Tibial artery (tissue), 4 donors: ENCODE measurements around the gene LRPAP1.
A peak's percentile ranks its signal among the peaks of the same experiment; 100 is the strongest.

Experiments used
- DNase-seq, 2 donors: peaks; one replicate each; pipeline ENCODE4 v3.0.0-alpha.2; 2019
- H3K27ac ChIP-seq, 2 donors: fragments of 200-600 bp; sonication (generic) in 1 of 2; 1 replicate in 1 of 2; 2 replicates in 1 of 2; pipeline ENCODE4 v1.5.1; 2018 to 2019; ENCODE audit warnings: mild to moderate bottlenecking in 1 of 2
- H3K27me3 ChIP-seq, 2 donors: fragments of 200-600 bp; sonication (generic) in 1 of 2; one replicate each; pipeline versions ENCODE4 v1.5.1 to v1.6.0; 2016 to 2019
- H3K36me3 ChIP-seq, 3 donors: fragments of 200-600 bp; sonication (generic) in 2 of 3; one replicate each; pipeline ENCODE4 v1.5.1; 2016 to 2019; ENCODE audit warnings: mild to moderate bottlenecking in 2 of 3
- H3K4me1 ChIP-seq, 4 donors: fragments of 200-600 bp; sonication (generic) in 2 of 4; 1 replicate in 3 of 4; 2 replicates in 1 of 4; pipeline ENCODE4 v1.5.1; 2016 to 2019
- H3K4me3 ChIP-seq, 2 donors: fragments of 200-600 bp; sonication (generic) in 1 of 2; 1 replicate in 1 of 2; 2 replicates in 1 of 2; pipeline ENCODE4 v1.5.1; 2018 to 2019; ENCODE audit warnings: mild to moderate bottlenecking in 2 of 2
- H3K9me3 ChIP-seq, 3 donors: fragments of 200-600 bp; sonication (generic) in 1 of 3; one replicate each; pipeline ENCODE4 v1.5.1; 2016 to 2019
- intact Hi-C: fragments of 100-400 bp; cut with DNase I; formaldehyde crosslinking; loops from one replicate; pipeline ENCODE4 v1.15.0; 2023; ENCODE audit warnings: low total_unique reads
- TF ChIP-seq, protein P1 (sequence below), 2 experiments: fragments of 200-600 bp in 1 of 2; fragments of 450-650 bp in 1 of 2; IDR thresholded peaks; one replicate each; pipeline ENCODE4 v1.5.1; 2017 to 2019; ENCODE audit warnings: antibody characterized with exemption in 2 of 2, mild to moderate bottlenecking in 1 of 2, moderate library complexity in 1 of 2

LRPAP1 gene

DNA sequence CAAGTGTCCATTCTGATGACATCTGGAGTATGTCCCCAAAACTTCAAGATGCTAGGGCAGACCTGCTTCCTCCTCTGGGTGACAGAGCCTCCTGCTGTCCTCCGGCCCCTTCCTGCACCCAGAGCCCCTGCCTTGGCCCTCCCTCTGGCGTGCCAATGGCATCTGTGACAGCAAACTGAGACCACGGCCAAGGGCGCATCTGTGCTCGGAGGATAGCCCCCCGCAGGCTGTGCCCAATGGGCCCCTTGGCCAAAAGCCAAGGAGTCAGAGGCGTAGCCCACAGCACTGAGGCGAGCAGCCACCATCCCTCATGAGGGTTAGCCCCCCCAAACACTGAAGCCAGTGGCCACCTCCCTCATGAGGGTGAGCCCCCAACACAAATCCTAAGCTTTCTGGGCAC, 7.9 kb downstream of the LRPAP1 start:
- no peaks in the 10 kb centered on the region for H3K9me3 ChIP-seq
- no peaks in the 10 kb centered on the region for H3K27me3 ChIP-seq
- peak in 1 of 2 donors; percentile 58 for DNase-seq
- TF ChIP-seq, protein P1, sequence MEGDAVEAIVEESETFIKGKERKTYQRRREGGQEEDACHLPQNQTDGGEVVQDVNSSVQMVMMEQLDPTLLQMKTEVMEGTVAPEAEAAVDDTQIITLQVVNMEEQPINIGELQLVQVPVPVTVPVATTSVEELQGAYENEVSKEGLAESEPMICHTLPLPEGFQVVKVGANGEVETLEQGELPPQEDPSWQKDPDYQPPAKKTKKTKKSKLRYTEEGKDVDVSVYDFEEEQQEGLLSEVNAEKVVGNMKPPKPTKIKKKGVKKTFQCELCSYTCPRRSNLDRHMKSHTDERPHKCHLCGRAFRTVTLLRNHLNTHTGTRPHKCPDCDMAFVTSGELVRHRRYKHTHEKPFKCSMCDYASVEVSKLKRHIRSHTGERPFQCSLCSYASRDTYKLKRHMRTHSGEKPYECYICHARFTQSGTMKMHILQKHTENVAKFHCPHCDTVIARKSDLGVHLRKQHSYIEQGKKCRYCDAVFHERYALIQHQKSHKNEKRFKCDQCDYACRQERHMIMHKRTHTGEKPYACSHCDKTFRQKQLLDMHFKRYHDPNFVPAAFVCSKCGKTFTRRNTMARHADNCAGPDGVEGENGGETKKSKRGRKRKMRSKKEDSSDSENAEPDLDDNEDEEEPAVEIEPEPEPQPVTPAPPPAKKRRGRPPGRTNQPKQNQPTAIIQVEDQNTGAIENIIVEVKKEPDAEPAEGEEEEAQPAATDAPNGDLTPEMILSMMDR (IDR thresholded peaks at IDR 0.05): no peak
- H3K36me3 ChIP-seq: peaks cover 42 to 95% (median 65%) of the 10 kb centered on the region in 3 donors
- no peak overlapping the region for H3K27ac ChIP-seq
- intact Hi-C loops: no loop called here
- no peaks in the 10 kb centered on the region for H3K4me1 ChIP-seq
- no peak overlapping the region for H3K4me3 ChIP-seq

DNA sequence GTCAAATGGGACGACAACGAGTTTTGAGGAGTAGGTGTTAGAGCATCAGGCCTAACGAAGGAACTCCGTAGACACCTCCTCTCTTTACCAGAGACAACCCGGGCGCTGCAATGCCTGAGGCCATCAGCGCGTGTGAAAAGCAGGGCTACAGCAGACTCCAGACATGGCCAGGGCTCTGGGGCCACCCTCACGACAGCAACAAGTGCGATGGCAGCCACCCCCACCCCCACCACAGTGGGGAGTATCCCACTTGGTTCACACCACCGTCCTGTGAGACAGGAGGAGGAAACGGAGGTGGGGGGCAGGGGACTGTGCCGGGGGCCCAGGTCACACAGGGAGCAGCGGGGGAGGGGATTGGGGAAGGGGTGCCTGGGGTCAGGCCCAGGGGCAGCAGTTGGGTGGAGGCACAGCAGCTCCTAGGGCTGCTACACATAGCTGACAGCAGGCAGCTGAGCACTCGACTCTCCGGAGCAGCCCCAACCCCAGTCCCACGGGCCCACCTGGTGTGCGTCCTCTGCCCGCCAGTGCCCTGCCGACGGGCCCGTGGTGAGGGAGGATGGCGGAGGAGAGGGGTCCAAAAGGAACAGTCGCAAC, 8.5 kb downstream of the LRPAP1 start:
- intact Hi-C loops: no loop called here
- H3K9me3 ChIP-seq: no peaks in the 10 kb centered on the region
- H3K27me3 ChIP-seq: no peaks in the 10 kb centered on the region
- TF ChIP-seq, protein P1 (IDR thresholded peaks at IDR 0.05): no peak
- H3K4me3 ChIP-seq: no peak overlapping the region
- DNase-seq: peak in 1 of 2 donors; percentile 60
- peaks cover 48 to 99% (median 71%) of the 10 kb centered on the region in 3 donors for H3K36me3 ChIP-seq
- H3K4me1 ChIP-seq: no peaks in the 10 kb centered on the region
- H3K27ac ChIP-seq: no peak overlapping the region

DNA sequence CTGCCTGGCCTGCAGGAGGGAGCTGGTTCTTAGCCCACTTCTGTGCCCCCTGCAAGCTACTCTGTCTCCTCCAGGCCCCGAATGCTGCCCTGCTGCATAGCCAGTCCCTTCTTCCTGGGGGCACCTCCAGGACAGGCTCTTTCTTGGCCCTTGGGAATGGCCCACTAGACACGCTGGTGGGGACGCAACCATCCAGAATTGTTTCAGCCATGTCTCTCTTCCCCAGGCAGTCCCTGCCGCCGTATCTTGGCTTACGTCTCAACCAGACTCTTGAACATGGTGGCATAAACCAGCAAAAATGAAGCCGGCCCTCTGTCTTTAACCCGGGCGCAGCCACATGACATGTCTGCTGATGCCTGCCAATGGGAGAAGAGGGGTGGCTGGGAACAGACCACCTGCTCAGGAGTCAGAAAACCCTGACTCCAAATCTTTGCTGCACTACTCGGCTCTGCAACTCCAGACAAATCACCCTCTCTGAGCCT, 9.0 kb downstream of the LRPAP1 start:
- Histone ChIP-seq H3K27ac (no peak overlapping the region), H3K36me3 (peaks cover 53 to 99% (median 72%) of the 10 kb centered on the region in 3 donors), H3K4me3 (no peak overlapping the region), H3K4me1 (no peaks in the 10 kb centered on the region), H3K9me3 (no peaks in the 10 kb centered on the region), H3K27me3 (no peaks in the 10 kb centered on the region)
- no peak for DNase-seq
- intact Hi-C loops: no loop called here
- TF ChIP-seq, protein P1 (IDR thresholded peaks at IDR 0.05): no peak

DNA sequence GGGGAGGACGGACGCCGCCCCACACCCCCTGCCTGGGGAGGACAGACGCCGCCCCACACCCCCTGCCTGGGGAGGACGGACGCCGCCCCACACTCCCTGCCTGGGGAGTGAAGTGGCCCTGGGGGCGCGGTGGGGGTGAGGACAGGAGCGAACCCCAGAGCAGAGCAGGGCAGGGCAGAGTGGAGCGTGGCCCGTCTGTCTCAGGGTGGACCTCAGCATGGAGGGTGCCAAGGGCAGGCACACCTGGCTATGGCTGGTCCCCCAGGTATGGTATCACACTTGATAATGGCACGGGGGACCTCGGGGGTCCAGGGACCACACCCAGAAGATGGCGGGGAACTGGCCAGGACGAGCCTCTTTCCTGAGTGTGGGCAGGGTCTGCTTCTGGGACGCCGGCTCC, 9.6 kb downstream of the LRPAP1 start:
- Histone ChIP-seq H3K9me3 (no peaks in the 10 kb centered on the region), H3K4me1 (no peaks in the 10 kb centered on the region), H3K36me3 (peaks cover 59 to 99% (median 75%) of the 10 kb centered on the region in 3 donors), H3K27me3 (no peaks in the 10 kb centered on the region), H3K4me3 (no peak overlapping the region), H3K27ac (no peak overlapping the region)
- intact Hi-C loops: no loop called here
- peak in 1 of 2 donors; percentile 62 for DNase-seq
- TF ChIP-seq, protein P1 (IDR thresholded peaks at IDR 0.05): no peak

DNA sequence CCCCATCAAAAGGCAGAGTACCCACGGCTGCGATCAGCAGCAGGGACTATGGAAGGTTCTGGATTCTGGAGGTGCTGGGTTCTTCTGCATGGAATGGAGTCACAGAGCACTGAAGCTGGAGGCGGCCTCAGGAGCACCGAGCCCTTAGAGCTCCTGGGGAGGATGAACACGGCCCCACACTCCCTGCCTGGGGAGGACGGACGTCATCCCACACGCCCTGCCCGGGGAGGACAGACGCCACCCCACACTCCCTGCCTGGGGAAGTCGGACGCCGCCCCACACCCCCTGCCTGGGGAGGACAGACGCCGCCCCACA, 9.9 kb downstream of the LRPAP1 start:
- TF ChIP-seq, protein P1 (IDR thresholded peaks at IDR 0.05): no peak
- no peaks in the 10 kb centered on the region for H3K4me1 ChIP-seq
- no peak overlapping the region for H3K4me3 ChIP-seq
- H3K36me3 ChIP-seq: peaks cover 62 to 99% (median 75%) of the 10 kb centered on the region in 3 donors
- no peaks in the 10 kb centered on the region for H3K27me3 ChIP-seq
- H3K9me3 ChIP-seq: no peaks in the 10 kb centered on the region
- peak in 1 of 2 donors; percentile 28 for DNase-seq
- intact Hi-C loops: no loop called here
- no peak overlapping the region for H3K27ac ChIP-seq
